GM19351 (cell line): ENCODE results near the gene SOBP.
A peak's percentile ranks its signal among the peaks of the same experiment; 100 is the strongest.
"Not testable (repeated sequence)": the region's sequence is repeated elsewhere in the genome, so short reads cannot be mapped to it uniquely, and the experiment has no call there.

Source experiments
- ATAC-seq: cut with Tn5 transposase; IDR thresholded peaks from one replicate; pipeline ENCODE4 v1.9.1; 2021; ENCODE audit warnings: mild to moderate bottlenecking, moderate library complexity; ENCODE audit not compliant: unreplicated experiment

Gene SOBP

DNA sequence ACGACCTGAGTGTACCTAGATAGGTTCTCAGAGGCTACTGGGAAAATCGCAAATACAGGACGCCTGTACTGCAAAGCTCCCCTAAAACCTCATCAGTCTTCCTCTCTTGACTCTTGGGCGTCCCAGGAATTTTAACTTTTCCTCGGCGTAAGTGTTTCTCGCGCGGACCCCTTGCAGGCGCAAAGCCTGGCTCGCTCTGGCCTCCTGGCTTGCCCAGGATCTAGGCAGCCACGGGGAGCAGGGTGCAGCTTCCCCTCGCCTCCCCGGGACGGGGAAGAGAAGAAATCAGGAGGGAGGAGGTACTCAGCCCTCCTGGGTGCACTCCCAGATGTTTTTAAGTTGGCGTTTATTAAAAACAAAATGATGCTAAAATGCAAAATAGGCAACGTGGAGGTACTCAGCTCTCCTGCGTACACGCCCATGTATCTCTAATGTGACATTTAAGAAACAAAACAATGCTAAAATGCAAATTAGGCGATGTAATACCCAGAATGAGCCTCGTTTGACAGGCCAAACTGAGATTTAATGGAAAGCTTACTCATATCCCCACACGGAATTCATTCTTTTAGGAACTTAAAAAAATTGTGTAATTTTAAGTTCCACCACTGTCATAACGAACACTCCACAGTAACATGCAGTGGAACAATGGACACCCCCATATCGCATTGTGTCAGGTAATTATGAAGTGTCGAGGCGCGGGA, 1.6 kb upstream of the SOBP start:
- ATAC-seq, result no peak

DNA sequence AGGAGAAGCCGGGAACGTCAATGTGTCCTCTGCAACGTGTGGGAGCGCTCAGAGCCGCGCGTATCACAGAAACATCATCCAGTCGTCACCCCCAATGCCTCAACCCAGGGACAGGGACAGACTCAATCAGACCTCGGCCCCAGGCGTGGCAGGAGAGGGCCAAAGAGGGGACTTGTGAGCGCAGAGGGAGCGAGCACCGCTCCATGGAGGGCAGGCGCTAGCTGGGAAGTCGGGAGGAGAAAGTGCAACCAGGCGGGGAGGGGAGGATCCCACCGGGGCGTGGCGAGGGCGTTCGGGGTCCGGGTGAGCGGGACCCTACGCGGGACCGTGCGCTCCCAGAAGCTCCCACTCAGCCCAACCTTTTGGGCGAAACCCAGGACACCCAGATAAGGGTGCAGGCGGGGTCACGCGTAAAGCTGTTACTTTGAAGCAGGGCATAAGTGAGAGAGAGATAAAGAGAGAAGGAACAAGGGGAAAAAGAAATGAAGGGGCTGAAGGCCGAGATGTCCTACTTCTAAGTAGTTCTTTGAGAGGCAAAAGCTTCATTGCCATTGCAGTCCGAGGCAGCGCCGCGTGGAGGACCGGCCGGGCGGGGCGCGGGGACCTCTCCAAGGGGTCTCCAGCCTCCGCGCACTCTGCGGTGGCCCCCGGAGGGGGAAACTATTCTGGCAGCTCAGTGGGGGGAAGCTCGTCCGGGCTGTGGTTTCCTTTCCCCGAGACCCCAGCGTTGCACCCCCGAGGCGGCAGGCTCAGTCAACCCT, 862 bp upstream of the SOBP start:
- no peak for ATAC-seq

DNA sequence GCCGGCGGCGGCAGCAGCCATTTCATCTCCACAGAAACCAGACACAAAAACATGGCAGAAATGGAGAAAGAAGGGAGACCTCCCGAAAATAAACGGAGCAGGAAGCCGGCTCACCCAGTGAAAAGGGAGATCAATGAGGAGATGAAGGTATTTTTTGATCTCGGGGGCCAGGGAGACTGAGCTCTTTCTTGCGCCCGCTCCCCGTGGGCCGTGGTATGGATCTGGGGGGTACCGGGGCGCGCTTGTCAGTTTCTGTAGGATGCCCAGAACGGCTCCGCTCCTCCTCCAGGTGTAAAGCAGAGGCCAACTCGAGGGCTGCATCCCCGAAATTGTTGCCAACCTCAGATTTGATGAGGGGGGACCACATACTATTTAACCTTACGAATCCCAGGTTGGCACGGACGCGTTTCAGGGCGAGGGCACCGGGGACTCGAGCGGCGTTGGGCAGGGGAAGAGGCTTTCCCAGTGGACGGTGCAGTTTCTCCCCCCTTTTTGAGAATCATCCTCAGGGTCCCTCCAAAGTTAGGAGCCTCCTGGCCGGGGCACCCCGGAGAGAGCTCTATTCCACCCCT, 735 bp downstream of the SOBP start:
- peak; percentile 4 for ATAC-seq

DNA sequence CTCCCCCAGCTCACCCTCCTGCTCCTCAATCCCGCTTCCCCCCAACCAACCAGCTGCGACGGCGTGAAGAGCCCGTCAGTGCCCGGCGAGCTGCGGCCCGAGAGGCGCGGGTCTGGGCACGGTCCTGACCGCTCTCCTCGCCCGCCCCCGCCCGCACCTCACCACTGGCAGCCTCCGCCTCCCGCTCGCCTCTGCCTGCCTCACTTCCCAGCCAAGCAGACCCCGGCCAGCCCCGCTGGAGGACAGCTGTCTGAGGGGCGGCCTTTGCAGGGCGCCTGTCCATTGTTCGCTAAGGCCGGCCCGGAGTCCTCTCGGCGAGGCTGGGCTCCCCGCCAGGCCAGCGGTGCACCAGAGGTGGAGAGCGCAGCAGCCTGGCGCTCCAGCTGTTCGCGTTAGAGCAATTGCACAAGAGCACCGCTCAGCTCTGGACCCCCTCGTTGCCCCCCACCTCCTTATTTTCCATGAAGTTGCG, 1.3 kb downstream of the SOBP start:
- no peak for ATAC-seq

DNA sequence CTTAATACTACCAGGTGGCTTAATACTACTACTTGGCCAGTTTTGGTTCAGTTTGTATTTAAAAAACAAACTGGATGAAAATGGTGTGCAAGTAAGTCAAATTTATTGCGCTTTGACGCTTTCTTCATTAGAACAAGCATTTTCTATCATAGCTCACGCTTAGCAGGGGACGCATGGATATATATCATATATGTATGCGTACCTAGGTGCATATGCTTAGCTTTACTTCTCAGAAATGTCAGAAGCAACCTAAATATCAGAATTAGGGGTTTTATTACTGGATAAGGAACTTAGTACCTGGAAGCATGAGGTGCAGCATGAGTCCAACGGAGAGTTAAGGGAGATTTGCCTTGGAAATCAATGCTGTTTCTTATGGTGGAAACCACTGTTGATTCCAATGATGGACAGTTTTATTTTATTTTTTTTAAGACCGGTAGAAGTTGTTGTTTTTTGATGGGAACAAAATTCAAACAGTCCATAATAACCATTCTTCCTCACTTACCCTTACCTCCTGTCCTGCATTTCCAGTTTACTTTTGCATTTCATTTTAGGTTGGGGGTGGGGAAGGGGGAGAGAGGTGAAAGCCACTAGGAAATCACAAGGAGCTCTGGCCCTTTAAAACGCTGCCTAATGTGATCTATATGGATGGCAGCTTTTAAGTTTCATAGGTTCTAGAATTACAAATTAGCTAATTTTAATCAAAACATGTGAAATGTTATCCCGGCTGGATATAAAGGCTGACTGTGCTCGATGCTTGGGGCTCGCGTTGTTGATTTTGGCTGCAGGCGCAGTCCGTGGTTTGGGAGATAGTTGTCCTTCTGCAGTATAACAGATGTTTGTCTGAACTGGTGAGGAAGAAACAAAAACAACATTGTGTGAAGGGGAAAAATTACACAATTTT, 2.1 kb downstream of the SOBP start:
- ATAC-seq, result no peak

DNA sequence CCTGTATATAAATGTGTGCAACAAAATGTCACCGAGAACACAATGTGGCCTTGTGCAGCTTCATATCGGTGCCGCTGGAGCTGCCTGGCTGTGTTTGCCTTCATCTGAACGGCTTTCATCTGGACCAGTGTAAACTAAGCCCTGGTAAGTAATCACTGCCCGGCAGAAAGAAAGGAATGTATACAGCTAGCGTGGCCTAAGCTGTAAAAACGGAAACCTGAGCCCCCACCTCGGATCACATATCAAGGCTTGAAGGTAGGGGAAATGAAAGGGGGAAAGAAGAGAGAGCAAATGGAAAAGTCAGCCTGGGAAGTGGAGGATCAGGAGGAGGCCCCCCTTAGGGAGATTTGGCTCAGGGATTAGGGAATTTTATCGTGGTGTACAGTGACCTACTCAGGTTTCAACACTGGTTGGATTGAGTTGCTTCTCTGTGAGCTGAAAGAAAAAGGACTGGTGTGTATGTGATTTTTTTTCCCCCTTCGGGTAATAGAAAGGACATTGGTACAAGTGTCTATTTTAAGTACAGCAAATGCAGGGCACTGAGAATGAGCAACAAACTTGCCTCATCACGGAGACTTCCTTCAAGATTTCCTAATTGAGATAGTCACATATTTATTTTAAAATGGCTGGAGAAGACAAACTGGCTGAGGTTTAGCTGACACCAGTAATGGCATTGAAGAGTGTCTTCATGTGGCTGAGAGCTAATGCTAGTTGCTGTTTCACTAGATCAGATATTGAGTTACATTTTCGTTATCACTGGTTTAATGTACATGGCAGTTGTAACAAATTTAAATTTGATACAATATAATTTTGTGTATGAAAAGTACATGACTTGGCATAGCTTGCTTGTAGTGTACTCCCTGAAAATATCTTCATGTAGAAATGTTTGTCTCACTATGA, 3.5 kb downstream of the SOBP start:
- no peak for ATAC-seq

DNA sequence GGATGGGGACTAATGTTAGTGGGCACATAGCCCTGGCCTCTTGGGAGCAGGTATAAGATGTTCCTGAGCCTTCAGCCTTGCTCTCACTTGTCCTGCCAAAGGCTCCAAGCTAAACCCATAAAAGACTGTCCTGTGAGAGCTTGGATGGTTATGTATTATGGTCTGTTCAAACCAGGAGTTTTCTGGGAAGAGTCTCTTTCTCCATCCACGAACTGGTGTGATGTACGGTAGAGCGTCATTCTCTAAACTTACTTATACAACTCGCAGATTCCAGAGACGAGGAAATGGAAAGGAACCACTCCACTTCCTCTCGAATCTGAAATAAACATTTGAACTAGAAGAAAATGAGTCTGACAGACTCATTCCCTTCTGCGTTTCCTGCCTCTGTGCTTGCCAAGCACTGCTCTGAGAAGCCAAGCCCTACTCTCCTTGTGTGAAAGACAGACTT, 5.3 kb downstream of the SOBP start:
- no peak for ATAC-seq

DNA sequence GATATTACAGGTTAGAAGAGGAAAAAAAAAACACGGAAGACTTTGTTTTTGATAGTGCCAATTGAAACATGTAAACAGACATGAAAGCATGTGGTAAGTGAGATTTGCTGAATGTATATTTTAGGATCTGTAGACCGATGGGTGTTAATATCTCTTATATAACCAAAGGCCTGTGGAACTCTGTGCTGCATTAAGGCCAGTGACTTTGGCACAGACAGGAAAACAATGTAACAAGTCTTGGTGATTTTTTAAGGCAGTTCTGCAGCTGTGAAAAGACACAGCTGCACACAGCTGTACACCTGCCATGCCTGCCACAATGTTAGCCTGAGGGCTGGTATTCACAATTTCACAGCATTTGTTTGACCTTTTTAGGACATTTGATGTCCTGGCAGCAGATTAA, 6.1 kb downstream of the SOBP start:
- no peak for ATAC-seq

DNA sequence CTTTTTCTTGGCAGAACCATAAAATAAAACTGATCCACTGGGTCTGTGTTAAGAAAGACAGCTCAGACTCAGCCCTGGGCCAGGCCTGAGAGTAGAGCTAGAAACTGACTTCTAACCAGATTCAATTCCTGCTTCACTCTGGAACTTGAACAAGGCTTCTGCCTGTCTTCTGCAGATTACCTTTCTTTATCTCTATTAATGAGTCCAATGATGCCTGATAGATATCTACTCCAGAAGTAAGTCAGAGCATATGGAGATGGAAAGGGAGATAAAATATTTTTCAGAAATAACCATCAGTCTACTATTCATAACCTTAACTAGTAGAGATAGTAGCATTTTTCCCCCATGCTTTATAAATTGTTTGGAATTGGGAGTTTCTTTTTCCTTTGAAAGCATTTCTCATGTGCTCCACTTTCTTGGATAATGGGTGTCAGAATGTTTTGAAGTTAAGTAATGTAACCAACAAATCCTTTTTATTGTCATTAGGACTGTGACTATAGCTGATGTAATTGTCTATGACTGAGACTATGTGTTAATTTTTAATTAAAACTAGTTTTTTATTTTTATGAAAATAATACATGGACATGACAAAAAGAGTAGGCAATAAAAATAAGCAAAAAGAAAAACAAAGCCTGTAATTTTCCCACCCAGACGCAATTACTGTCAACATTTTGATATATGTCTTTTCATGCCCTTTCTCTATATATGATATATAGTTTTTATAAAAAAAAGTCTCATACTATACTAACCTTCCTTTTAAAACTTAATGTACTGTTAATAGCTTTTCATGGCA, 7.2 kb downstream of the SOBP start:
- no peak for ATAC-seq

DNA sequence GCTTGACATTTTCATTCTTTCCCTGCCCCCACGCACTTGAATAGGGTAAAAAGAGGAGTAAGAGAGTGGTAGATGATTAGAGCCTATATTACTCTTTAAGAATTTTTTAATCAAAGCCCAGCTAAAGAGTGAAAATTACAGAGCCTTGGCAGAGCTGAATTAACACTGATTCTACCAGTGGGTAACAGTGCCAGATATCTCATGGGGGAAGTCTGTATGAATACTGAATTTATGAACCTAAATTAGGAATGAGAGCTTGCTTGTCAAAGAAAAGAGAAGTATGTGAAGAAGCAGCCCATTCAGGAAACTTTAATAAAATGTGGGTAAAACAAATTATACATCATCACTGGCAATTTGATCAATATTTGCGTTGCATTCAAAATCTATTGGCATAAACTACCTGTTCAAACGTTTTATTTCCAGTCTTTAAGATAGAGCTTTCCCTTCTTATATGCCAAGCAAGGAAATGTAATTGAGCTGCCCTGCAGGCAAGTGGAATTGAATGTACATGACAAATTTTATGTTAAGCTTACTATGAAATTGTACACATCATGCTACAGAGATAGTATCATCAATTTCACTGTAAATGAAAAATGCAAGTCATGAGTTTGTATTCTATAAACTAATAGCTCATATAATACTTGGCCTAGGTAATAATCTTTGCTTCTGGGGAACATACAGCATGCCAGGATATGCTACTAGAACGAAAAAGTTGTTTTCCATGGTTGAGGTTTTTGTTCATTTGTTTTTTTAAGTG, 14.5 kb downstream of the SOBP start:
- no peak for ATAC-seq

DNA sequence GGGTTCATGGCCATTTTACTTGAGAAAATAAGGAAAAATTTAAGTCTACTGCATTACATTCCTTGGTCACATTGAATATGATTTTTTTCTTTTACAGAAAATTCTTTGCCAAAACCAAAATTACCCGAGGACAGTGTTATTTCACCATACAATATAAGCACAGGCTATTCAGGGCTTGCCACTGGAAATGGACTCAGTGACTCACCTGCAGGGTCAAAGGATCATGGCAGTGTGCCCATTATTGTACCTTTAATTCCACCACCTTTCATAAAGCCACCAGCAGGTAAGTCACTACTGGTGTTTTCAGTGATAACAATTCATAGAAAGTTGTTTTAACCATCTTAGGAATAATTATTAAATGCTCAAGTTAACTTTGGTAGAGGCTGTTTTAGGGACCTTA, 16.2 kb downstream of the SOBP start:
- ATAC-seq, result no peak

DNA sequence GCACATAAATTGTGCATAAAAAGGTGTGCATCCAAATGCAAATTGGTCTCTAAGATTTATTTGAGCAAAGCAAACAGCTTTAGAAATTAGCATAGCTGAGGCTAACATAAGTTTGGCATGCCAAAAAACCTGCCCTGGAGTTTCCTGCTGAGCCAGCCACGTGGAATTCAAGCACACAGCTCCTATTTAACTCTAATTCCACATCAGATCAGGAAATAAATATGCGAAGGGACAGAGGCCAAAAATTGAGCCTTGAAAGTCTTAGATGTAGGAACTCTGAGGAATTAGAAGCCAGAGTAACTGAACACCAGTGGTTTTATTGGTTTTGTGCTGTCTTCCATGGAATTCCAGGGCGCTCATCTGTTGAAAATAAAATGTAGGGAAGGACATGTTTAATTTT, 19.6 kb downstream of the SOBP start:
- ATAC-seq, result no peak

DNA sequence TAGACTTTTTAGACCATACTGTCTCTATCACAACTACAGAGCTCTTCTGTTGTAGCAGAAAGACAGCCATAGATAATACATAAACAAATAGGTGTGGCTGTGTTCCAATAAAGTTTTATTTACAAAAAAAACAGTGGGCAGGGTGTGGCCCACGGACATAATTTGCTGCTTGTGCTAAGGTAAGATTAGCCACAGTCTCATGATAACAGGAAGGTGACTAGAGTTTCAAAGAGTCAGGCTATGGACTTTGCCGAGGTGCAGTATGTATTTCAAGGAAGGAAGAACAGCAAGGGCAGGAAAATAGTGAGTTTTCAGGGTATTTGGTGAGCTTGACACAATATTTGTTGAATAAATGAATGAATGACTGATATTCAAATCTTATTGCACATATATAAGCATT, 20.2 kb downstream of the SOBP start:
- no peak for ATAC-seq

DNA sequence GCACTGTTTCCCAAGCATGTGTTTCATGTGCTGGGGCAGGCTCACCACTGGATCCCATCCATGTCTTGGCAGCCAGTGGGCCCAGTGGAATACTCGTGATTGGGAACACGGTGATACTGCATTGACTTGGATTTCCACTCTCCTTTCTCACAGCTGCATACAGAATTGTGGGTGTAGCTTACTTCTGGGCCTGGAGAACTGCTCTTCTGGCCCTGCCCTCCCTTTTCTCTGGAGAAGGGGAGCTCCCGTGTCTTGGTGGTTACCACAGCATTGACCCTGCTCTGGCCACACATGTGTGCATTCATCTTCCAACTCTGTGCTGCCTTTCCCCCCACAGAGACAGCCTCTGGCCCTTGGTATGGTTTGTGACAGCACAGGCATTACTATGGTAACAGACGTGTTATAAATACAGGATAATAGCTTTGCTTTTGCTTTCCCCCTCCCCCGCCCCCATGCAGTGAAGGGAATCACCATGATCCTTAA, 21.6 kb downstream of the SOBP start:
- ATAC-seq, result no peak

DNA sequence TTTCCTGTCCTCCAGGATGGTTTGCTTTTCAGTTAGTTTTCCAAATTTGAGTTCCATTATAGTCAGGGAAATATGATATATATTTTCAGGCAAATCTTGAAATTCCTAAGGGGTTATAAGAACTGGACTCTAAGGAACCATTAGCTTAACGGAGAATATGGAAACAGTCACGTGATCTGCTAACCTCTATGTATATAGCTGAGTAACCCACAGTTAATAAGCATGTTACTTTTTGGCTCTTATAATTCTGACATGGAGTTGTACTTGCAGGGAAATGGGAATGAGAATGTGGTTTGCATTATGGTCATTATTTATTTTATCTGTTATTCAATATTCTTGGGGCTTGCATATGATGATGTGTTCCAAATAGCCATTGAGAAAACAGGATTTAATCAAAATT, 23.3 kb downstream of the SOBP start:
- no peak for ATAC-seq

DNA sequence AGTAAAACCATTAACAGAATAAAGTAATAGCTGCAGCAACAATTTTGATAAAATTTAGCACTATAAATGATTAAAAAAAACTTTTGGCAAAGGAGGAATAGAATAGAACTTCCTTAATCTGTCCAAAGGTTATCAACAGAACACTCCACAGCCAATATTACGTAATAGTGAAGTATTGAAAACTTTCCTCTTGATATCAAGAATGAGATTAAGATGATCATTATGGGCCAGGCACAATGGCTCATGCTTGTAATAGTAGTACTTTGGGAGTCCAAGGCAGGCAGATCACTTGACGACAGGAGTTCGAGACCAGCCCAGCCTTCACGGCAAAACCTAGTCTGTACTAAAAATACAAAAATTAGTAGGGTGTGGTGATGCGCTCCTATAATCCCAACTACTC, 26.0 kb downstream of the SOBP start:
- ATAC-seq, result no peak

DNA sequence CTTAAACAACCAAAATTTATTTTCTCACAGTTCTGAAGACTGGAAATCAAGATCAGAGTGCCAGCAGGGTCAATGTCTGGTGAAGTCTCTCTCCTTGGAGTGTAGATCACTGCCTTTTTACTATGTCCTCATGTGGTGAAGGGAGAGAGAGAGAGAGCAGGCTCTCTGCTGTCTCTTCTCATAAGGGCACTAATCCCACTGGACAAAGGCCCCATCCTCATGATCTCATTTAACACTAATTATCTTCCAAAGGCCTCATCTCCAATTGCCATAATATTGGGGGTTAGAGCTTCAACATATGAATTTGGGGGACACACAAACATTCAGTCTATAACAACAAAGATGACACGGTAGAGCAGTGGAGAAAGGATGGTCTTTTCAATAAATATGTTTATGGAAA, 27.4 kb downstream of the SOBP start:
- no peak for ATAC-seq

DNA sequence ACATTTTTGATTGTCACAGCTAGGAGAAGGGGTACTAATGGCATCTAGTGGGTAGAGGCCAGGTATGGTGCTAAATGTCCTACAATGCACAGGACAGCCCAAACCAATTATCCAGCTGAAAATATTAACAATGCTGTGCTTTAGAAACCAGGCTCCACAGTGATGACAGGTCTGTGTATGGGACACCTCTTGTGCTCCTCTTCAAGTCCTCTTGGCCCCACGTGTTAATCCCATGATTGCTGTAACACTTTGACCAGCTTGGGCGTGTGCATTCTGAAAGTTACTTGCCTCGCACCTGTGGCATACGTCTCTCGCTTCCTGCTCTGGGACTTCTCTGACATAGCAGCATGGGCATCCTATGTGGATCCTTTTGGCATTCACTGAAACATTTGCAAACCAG, 29.3 kb downstream of the SOBP start:
- not testable (repeated sequence) for ATAC-seq
